ENCODE results near the gene CELA2A. TPM values are rescaled to one million over a fixed set of nuclear protein-coding genes. Genes with fewer than 3 reads are reported as not detected.

The CELA2A gene
- total RNA-seq, 4 donors from 2014 or later, result not detected

DNA sequence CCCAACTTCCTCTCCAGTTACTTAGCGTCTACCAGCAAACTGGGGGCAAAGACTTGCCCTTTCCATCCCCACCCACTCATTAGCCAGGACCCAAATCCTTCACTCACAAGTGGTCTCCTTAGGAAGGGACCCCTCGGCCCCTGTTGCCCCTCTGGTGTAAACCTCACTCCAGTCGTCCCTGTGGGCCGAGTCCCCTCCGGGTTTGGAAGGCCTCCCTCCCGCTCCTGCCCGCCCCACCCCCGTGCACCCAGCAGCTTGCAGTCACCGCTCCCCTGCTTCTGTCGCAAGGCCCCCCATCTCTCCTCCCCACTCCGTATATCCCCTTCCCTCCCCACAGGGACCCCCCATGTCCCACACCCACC, 45.7 kb upstream of the CELA2A start:
- DNase-seq, result peak in 1 of 3 donors; percentile 67
- Histone ChIP-seq H3K4me3 (peak overlapping the region; percentile 88 to 100 (median 98)), H3K9me3 (no peaks in the 10 kb centered on the region), H3K4me1 (peaks cover 8 to 50% (median 28%) of the 10 kb centered on the region in 4 donors), H3K36me3 (peaks cover 0 to 18% (median 0%) of the 10 kb centered on the region in 3 donors), H3K27ac (peak overlapping the region; percentile 85 to 95 (median 89)), H3K27me3 (no peaks in the 10 kb centered on the region)
- no peak for TF ChIP-seq POLR2A (IDR thresholded peaks at IDR 0.05)
- TF ChIP-seq, protein P1, sequence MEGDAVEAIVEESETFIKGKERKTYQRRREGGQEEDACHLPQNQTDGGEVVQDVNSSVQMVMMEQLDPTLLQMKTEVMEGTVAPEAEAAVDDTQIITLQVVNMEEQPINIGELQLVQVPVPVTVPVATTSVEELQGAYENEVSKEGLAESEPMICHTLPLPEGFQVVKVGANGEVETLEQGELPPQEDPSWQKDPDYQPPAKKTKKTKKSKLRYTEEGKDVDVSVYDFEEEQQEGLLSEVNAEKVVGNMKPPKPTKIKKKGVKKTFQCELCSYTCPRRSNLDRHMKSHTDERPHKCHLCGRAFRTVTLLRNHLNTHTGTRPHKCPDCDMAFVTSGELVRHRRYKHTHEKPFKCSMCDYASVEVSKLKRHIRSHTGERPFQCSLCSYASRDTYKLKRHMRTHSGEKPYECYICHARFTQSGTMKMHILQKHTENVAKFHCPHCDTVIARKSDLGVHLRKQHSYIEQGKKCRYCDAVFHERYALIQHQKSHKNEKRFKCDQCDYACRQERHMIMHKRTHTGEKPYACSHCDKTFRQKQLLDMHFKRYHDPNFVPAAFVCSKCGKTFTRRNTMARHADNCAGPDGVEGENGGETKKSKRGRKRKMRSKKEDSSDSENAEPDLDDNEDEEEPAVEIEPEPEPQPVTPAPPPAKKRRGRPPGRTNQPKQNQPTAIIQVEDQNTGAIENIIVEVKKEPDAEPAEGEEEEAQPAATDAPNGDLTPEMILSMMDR (IDR thresholded peaks at IDR 0.05), result no peak

DNA sequence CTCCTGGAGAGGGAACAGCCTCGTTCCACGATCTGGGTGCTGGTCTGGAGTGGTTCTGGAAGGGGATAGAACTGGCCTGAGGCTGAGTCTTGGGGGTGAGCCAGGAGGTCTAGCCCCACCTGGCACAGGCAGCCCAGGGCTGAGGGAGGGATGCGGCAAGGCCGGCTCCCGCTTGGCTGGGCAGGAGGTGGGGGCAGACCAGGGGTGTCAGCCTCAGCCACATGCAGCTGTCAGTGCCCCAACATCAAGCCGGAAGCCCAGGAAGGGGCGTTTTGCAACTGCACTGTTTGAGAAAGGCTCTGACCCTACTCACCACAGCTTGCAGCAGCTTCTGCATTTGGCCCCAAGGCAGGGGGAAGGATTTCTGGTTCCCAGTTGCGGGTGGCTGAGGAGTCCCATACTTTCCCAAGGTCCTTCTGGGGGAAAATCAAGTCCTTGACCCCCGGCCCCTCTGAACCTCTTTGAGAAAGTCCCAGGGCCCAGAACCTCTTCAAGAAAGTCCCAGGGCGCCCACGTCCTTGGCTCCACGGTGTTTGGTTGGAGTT, 44.9 kb upstream of the CELA2A start:
- DNase-seq, result peak; percentile 67 to 88 (median 87)
- H3K27ac ChIP-seq, result peak overlapping the region; percentile 85 to 95 (median 89)
- TF ChIP-seq, protein P1 (IDR thresholded peaks at IDR 0.05), result no peak
- no peak for TF ChIP-seq POLR2A (IDR thresholded peaks at IDR 0.05)
- H3K9me3 ChIP-seq, result no peaks in the 10 kb centered on the region
- no peaks in the 10 kb centered on the region for H3K27me3 ChIP-seq
- H3K4me1 ChIP-seq, result peaks cover 8 to 58% (median 36%) of the 10 kb centered on the region in 4 donors
- peaks cover 0 to 18% (median 0%) of the 10 kb centered on the region in 3 donors for H3K36me3 ChIP-seq
- H3K4me3 ChIP-seq, result peak overlapping the region; percentile 88 to 100 (median 98)

DNA sequence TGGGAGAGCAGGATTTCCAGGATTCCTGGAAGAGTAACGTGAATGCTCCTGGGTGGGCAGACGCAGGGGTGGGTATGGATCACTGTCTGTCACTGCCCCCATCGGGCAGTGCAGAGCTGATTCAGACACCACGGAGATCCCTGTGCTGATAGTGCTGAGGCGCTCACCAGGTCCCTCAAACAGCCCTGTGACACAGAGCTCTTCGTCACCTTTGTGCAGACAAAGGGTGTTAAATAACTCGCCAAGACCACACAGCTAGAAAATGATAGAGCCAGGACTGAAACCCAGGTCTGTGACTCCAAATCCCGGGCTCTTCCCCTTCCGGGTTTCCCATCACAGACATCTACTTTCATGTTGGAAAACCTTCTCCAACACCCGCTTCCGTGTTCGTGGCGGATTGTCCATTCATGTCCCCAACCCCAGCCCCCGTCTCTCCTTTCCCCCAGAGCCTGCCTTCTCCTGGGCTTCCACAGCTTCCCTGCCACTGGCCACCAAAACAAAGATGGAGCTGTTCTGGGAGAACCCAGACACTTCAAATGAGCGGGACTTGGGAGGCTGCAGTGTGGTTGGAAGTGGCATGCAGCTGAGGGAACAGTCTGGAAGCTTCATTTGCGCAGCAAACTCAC, 44.2 kb upstream of the CELA2A start:
- peak in 1 of 2 donors; percentile 33 for TF ChIP-seq POLR2A (IDR thresholded peaks at IDR 0.05)
- TF ChIP-seq, protein P1 (IDR thresholded peaks at IDR 0.05), result peak in 1 of 6 experiments; percentile 11
- H3K27me3 ChIP-seq, result no peaks in the 10 kb centered on the region
- H3K36me3 ChIP-seq, result peaks cover 0 to 18% (median 0%) of the 10 kb centered on the region in 3 donors
- H3K9me3 ChIP-seq, result no peaks in the 10 kb centered on the region
- peak overlapping the region; percentile 88 to 100 (median 98) for H3K4me3 ChIP-seq
- peak in 2 of 3 donors; percentile 65 to 69 for DNase-seq
- peaks cover 8 to 64% (median 42%) of the 10 kb centered on the region in 4 donors for H3K4me1 ChIP-seq
- H3K27ac ChIP-seq, result peak overlapping the region; percentile 85 to 95 (median 89)

DNA sequence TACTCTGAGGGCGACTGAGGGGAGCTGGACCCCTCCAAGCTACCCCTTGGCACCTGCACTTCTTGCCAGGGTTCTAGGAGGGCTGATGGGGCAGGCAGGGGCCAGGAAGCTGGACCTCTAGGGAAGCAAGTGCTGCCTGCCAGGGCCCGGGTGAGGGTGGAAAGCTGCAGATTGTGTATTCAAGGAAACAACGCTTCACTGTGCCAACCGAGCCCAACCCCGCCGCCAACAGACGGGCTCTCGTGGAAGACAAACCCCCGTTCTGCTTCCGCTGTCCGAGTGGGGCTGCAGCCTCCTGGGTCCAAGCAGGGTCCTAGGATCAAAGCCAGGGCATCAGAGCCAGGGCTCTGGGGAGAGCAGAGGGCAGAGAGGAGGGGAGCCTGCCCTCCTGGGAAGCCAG, 43.7 kb upstream of the CELA2A start:
- peak in 2 of 3 donors; percentile 66 to 70 for DNase-seq
- Histone ChIP-seq H3K9me3 (no peaks in the 10 kb centered on the region), H3K27ac (peak overlapping the region; percentile 85 to 95 (median 89)), H3K4me3 (peak overlapping the region in 2 of 4 donors; percentile 88 to 97), H3K4me1 (peaks cover 13 to 70% (median 46%) of the 10 kb centered on the region in 4 donors), H3K27me3 (no peaks in the 10 kb centered on the region), H3K36me3 (peaks cover 0 to 18% (median 0%) of the 10 kb centered on the region in 3 donors)
- peak in 1 of 2 donors; percentile 25 for TF ChIP-seq POLR2A (IDR thresholded peaks at IDR 0.05)
- TF ChIP-seq, protein P1 (IDR thresholded peaks at IDR 0.05), result no peak

DNA sequence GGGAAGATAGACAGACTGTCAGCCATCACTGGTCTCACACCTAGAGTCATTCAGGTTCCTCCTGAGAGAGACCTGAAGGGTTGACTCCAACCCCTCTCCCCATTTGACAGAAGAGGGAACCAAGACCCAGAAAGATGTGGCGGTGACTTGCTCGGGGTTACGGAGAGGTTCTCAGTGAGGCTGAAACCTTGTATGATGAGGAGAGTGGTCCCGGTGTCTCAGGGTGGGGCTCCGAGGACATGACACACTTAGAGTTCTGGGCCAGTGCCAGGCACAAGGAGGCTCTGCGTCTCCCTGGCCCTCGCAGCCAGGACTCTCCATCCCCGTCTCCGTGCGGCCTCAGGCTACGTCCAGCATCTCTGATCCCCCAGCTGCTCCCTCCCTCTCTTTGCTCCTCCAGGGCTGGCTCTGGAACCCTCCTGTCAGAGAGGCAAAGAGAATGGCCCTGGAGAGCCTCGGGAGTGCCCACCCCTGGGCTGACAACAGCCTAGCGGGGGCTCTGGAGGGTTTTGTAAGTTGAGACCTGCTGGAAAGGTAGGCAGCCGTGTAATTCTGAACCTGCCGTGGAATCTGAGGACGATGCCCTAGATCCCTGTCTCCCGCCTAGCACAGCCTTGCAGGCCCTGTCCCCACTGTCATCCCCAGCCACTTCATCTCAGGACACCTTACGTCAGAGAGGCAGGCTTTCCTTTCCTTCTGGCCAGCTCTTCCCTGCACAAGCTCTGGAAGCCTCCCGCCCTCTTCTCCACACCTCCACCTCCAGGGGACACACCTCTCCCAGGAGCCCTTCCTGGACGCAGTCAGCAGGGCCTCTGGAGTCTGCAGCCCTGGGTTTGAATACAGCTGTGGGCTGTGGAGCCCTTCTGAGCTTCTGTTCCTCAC, 42.7 kb upstream of the CELA2A start:
- H3K4me1 ChIP-seq, result peaks cover 14 to 77% (median 47%) of the 10 kb centered on the region in 4 donors
- peaks cover 0 to 18% (median 0%) of the 10 kb centered on the region in 3 donors for H3K36me3 ChIP-seq
- H3K27me3 ChIP-seq, result no peaks in the 10 kb centered on the region
- H3K27ac ChIP-seq, result peak overlapping the region; percentile 85 to 95 (median 89)
- no peaks in the 10 kb centered on the region for H3K9me3 ChIP-seq
- DNase-seq, result peak in 1 of 3 donors; percentile 67
- peak overlapping the region in 1 of 4 donors; percentile 88 for H3K4me3 ChIP-seq
- no peak for TF ChIP-seq POLR2A (IDR thresholded peaks at IDR 0.05)
- TF ChIP-seq, protein P1 (IDR thresholded peaks at IDR 0.05), result peak in 2 of 6 experiments; percentile 5 to 6

All from Peyer's patch (tissue), 4 donors.